Brain microvascular endothelial cell (primary cell): ENCODE results near the gene RANBP9.

Experiments
- DNase-seq: peaks from one replicate; pipeline ENCODE4 v3.0.0-alpha.2; 2020
- H3K27ac ChIP-seq: fragments of 250-450 bp; sonication (Bioruptor Pico); 2 replicates; pipeline ENCODE4 v1.5.1; 2020; ENCODE audit warnings: mild to moderate bottlenecking, moderate library complexity
- H3K27me3 ChIP-seq: fragments of 250-450 bp; sonication (Bioruptor Pico); replicated peaks from 2 replicates; pipeline ENCODE4 v1.5.1; 2020; ENCODE audit warnings: mild to moderate bottlenecking
- H3K36me3 ChIP-seq: fragments of 250-450 bp; sonication (Bioruptor Pico); replicated peaks from 2 replicates; pipeline ENCODE4 v1.5.1; 2020; ENCODE audit warnings: mild to moderate bottlenecking
- H3K4me3 ChIP-seq: 2 replicates; pipeline ENCODE4 v1.5.1; 2011; ENCODE audit warnings: low read depth, mild to moderate bottlenecking, control low read depth, low read length, moderate library complexity
- CTCF ChIP-seq: IDR thresholded peaks from 2 replicates; pipeline ENCODE4 v1.5.1; 2011; ENCODE audit warnings: low read depth, mild to moderate bottlenecking, moderate library complexity, low read length, control low read depth, inconsistent platforms; ENCODE audit errors: missing control alignments
- in situ Hi-C: cut with HindIII; loops from 2 replicates; pipeline ENCODE4 v1.10.0; 2017; ENCODE audit warnings: low sequenced_read_pairs, low pct_ligation_motif_present

The RANBP9 gene

GRCh38 chr6:13671548-13672127 lies 40.0 kb downstream of the RANBP9 start:
- H3K36me3 ChIP-seq: no peaks in the 10 kb centered on the region
- no peaks in the 10 kb centered on the region for H3K27me3 ChIP-seq
- in situ Hi-C loops: no loop called here
- no peak for DNase-seq
- TF ChIP-seq CTCF: no peak
- H3K27ac ChIP-seq: no peak overlapping the region
- no peak overlapping the region for H3K4me3 ChIP-seq

- in situ Hi-C loops: no loop called here
- Histone ChIP-seq H3K27me3 (no peaks in the 10 kb centered on the region), H3K36me3 (no peaks in the 10 kb centered on the region), H3K4me3 (no peak overlapping the region), H3K27ac (no peak overlapping the region)
- DNase-seq: no peak
- no peak for TF ChIP-seq CTCF
Observed at GRCh38 chr6:13669476-13669875, 42.2 kb downstream of the RANBP9 start.

GRCh38 chr6:13668291-13668928 lies 43.2 kb downstream of the RANBP9 start:
- no peak for DNase-seq

GRCh38 chr6:13667655-13668054 lies 44.0 kb downstream of the RANBP9 start:
- Histone ChIP-seq H3K4me3 (no peak overlapping the region), H3K27me3 (no peaks in the 10 kb centered on the region), H3K36me3 (no peaks in the 10 kb centered on the region), H3K27ac (no peak overlapping the region)
- no peak for DNase-seq
- in situ Hi-C loops: no loop called here
- no peak for TF ChIP-seq CTCF

More at GRCh38 chr6:13668291-13668928, 43.2 kb downstream of the RANBP9 start:
- H3K36me3 ChIP-seq: no peaks in the 10 kb centered on the region
- H3K27me3 ChIP-seq: no peaks in the 10 kb centered on the region
- H3K27ac ChIP-seq: no peak overlapping the region
- in situ Hi-C loops: no loop called here
- no peak for TF ChIP-seq CTCF
- no peak overlapping the region for H3K4me3 ChIP-seq

- DNase-seq: no peak
- Histone ChIP-seq H3K27me3 (no peaks in the 10 kb centered on the region), H3K36me3 (no peaks in the 10 kb centered on the region), H3K4me3 (no peak overlapping the region), H3K27ac (no peak overlapping the region)
- in situ Hi-C loops: no loop called here
- no peak for TF ChIP-seq CTCF
Observed at GRCh38 chr6:13666194-13667105, 45.2 kb downstream of the RANBP9 start.
